Activated CD8-positive, alpha-beta memory T cell treated with anti-CD3 and anti-CD28 coated beads for 1 hour (primary cell): ENCODE results near the gene EVI5.
"Not testable (repeated sequence)": the region's sequence is repeated elsewhere in the genome, so short reads cannot be mapped to it uniquely, and the experiment has no call there.

Experiments
- DNase-seq, 2 donors: peaks; one replicate each; pipeline ENCODE4 v3.0.0-alpha.2; 2020; ENCODE audit warnings: low read depth in 1 of 2; ENCODE audit errors: extremely low read depth in 1 of 2

The EVI5 gene

GRCh38 chr1:92698932-92699331 lies 86.0 kb downstream of the EVI5 start:
- DNase-seq: no peak

- DNase-seq: no peak
Observed at GRCh38 chr1:92695104-92695503, 89.8 kb downstream of the EVI5 start.

GRCh38 chr1:92691925-92692324 lies 93.0 kb downstream of the EVI5 start:
- DNase-seq: no peak

- no peak for DNase-seq
Observed at GRCh38 chr1:92690212-92690906, 94.5 kb downstream of the EVI5 start.

DNA sequence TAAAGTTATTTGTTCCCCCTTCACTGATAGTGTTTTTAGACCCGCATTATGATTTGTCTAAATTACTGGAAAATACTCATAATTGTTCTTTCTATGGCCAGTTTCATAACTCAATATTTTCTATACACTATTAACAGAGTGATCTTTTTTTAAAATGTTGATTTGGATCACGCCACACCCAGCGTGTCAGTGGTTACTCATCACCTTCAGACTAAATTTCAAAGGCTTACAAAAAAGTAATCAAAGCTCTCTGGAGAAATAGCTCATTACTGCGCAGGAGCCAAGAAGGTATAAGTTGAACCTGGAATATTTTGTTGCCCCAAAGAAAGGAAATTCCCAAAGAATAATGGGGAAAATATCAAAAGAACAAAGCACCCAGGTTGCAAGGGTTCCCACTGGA lies 104.9 kb downstream of the EVI5 start:
- DNase-seq: no peak

- no peak for DNase-seq
Observed at GRCh38 chr1:92663775-92664174, 121.1 kb downstream of the EVI5 start.

DNA sequence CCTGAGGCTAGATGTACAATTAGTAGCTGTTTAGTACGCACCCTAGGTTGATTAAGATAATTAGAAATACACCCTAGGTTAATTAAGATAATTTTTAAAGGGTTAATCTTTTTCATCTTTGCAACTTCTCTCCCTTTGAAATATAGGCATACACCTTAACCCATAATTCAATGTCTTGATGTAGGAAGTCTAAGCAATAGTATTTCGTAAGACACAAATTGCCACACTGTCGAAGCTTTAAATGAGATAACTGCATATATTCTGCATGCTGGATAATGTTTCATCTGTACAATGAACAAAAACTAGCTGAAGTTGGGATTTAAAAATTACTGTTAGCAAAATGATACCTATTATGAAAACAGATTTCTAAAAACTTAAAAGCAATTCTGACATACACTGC lies 122.9 kb downstream of the EVI5 start:
- no peak for DNase-seq

- no peak for DNase-seq
Observed at GRCh38 chr1:92657701-92658100, 127.2 kb downstream of the EVI5 start.

GRCh38 chr1:92655197-92655801 lies 129.6 kb downstream of the EVI5 start:
- DNase-seq: no peak

DNA sequence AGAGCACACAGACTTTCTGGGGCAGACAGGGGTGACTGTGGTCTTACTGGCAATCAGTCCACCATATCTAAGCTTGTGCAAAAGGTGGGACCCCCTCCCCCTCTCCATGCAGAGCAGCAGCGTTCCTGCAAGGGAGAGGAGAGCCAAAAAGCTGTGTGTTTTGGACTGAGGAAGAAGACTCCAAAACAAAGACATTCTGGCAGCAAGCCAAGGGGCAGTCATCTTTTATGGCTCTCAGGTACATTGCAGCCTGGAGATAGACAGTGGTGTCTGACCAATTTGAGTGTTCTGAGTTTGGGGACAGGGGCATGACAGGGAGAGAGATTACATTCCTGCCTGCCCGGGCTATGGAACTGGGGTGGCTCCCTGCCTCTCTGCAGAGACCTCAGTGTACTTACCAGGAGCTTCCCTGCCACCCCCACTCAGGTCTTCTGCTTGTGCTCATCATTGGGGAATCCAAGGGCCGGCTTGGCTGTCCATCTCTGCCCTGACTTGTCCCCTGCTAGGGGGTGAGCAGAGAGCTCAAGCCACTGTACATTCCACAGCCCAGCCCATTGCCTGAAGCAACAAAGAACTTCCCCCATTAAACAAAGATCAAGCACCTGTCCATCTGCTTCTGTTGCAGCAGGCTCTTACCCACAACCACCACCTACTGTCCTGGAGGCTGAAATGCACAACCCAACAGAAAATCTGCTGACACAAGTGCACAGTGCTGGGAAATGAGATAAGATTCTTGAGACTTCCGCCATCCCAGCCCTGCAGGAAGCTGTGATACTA lies 131.1 kb downstream of the EVI5 start:
- no peak for DNase-seq

DNA sequence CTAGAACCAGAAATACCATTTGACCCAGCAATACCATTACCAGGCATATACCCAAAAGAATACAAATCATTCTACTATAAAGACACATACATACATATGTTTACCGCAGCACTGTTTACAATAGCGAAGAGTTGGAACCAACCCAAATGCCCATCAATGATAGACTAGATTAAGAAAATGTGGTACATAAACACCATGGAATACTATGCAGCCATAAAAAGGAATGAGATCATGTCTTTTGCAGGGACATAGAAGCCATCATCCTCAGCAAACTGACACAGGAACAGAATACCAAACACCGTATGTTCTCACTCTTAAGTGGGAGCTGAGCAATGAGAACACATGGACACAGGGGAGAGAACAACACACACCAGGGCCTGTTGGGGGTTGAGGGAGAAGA lies 144.2 kb downstream of the EVI5 start:
- DNase-seq: not testable (repeated sequence)

- DNase-seq: no peak
Observed at GRCh38 chr1:92638498-92638897, 146.4 kb downstream of the EVI5 start.

- not testable (repeated sequence) for DNase-seq
Observed at GRCh38 chr1:92635203-92635602, 149.7 kb downstream of the EVI5 start.

DNA sequence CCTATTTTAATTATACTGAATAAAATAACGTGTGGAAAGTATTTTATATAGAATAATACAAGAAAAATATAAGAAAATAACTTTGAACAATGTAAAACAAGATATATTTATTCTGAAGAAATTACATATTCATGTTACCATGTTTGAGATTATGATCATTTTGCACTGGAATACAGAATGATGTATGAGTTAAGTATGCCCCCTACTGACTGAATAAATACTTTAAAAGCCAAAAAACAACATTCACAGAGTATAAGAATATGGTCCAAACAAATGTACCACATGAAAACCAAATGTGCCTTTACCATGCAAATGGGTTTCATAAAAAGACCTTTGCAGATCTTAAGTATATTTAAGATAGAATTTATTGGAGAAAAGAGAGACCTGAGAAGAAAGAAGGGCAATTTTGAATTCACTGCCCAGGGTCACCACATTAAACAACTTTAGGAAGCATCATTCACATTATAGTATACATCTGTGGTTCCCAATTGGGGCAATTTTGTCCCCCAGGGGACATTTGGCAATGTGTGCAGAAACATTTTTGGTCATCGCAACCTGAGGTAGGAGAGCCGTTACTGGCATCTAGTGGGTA lies 161.6 kb downstream of the EVI5 start:
- DNase-seq: no peak

DNA sequence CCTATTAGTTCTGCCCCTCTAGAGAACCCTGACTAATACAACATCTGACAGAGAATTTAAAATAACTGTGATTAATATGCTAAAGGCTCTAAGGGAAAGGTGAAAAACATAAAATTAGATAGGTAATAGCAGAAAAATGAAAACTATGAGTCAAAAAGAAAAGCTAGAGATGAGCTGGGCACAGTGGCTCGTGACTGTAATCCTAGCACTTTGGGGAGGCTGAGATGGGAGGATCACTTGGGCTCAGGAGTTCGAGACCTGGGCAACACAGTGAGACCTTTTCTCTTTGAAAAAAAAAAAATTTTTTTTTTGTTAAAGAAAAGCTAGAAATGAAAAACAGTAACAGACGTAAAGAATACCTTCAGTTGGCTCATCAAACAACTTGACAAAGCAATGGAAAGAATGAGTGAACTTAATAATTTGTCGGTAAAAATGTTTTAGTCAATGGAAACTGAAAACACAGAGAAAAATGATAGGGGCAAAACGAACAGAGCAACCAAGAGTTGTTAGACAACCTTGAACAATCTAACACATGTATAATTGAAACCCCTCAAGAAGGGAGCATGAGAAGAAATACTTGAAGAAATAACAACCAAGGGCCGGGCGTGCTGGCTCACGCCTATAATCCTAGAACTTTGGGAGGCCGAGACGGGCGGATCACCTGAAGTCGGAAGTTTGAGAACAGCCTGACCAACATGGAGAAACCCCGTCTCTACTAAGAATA lies 165.3 kb downstream of the EVI5 start:
- DNase-seq: no peak

DNA sequence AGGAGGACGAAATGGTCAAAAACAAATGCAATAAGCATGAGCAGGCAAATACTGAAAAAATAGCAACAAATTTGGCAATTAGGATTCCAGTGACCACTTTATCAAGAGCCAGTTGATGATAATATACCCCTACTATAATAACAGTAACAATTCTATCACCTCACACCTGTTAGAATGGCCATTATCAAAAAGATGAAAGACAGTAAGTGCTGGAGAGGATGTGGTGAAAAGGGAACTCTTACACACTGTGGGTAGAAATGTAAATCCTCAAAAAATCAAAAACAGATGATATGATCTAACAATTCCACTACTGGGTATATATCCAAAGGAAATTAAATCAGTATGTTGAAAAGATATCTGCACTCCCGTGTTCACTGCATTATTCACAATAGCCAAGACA lies 183.9 kb downstream of the EVI5 start:
- no peak for DNase-seq

GRCh38 chr1:92599184-92599583 lies 185.7 kb downstream of the EVI5 start:
- no peak for DNase-seq

- DNase-seq: not testable (repeated sequence)
Observed at GRCh38 chr1:92589361-92589760, 195.5 kb downstream of the EVI5 start.

DNA sequence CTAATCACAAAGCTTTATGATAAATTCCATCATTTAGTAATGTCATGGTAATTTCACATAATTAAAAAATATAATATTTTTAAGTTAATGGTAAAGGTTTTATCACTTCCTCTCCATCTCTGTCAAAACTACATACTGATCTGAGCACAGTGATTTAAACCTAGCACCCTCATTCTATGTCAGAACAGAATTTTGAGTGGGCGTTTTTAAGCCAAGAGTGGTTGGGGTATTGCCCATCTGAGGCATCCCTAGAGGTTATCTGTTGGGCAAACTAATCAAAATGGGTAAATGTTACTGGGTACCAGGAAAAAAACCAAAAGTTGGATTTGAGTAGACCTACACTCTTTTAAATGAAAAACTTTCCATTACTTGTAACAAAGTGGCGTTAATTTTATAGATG lies 197.5 kb downstream of the EVI5 start:
- DNase-seq: no peak

GRCh38 chr1:92585831-92586230 lies 199.1 kb downstream of the EVI5 start:
- no peak for DNase-seq

GRCh38 chr1:92584810-92585209 lies 200.1 kb downstream of the EVI5 start:
- DNase-seq: not testable (repeated sequence)
